Measurements from ENCODE around the gene HEG1. TPM values are rescaled to one million over a fixed set of nuclear protein-coding genes. Genes with fewer than 3 reads are reported as not detected.

HEG1 gene
- total and polyA plus RNA-seq, 2 of the 8 experiments (the other 6 are each of a cell fraction or from before 2014, with no cell fraction given), result 5.3 to 9.7 TPM

DNA sequence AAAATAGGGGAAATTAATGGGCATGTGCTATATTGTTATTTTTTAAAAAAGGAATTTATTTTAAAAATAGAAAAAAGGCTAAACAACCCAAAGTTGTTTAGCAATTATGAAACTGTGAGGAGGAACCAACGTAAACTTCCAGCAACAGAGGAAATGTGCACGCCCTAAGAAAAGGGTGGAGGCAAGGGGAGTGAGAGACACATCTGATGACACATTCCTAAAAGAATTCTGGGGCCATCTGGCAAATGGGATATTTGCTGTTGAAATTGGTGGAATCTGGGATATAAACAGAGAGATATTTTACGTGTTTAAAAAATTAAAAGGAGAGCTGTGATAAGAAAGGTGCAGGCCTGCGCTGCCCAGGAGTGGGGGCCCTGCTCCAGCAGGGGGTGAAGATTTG lies 70.4 kb downstream of the HEG1 start:
- Histone ChIP-seq H4K8ac (ENCODE audit: extremely low read depth, insufficient read depth, low read length) (no peak overlapping the region), H2BK20ac (ENCODE audit: low read length) (no peak overlapping the region), H3K23me2 (ENCODE audit: low read depth, low read length) (no peaks in the 10 kb centered on the region), H2BK15ac (ENCODE audit: low read length) (no peak overlapping the region), H4K20me1 (replicated peaks in 1 of 2; ENCODE audit: control insufficient read depth in 1 of 2, insufficient read depth in 2 of 2, low read length in 2 of 2) (no peaks in the 10 kb centered on the region), H2BK5ac (ENCODE audit: low read depth, low read length) (no peak overlapping the region), H3K9ac (replicated peaks in 1 of 4; ENCODE audit: extremely low read depth in 1 of 4, low read depth in 3 of 4, low read length in 3 of 4) (no peak overlapping the region), H3K23ac (ENCODE audit: insufficient read length) (no peak overlapping the region), H3K4ac (replicated peaks; ENCODE audit: insufficient read length, low read depth, low read length) (no peak overlapping the region), H4K5ac (ENCODE audit: insufficient read length, low read depth, low read length) (no peak overlapping the region), H2BK120ac (replicated peaks; ENCODE audit: low read depth, low read length) (no peak overlapping the region), H4K91ac (replicated peaks; ENCODE audit: insufficient read length, low read length) (no peak overlapping the region), H2BK12ac (ENCODE audit: low read depth, low read length) (no peak overlapping the region), H3K9me3 (ENCODE audit: insufficient read depth in 2 of 2, low read depth in 1 of 2, low read length in 1 of 2) (no peaks in the 10 kb centered on the region), H3K27me3 (replicated peaks in 1 of 4; ENCODE audit: control insufficient read depth in 3 of 4, extremely low read depth in 1 of 4, insufficient read depth in 3 of 4, low read length in 3 of 4) (no peaks in the 10 kb centered on the region), H2AK5ac (ENCODE audit: low read depth, low read length) (no peak overlapping the region), H3K79me2 (ENCODE audit: control insufficient read depth in 1 of 2, insufficient read depth in 2 of 2, low read length in 2 of 2) (no peaks in the 10 kb centered on the region), H3K36me3 (ENCODE audit: control insufficient read depth in 2 of 4, insufficient read depth in 4 of 4, low read length in 3 of 4) (no peaks in the 10 kb centered on the region), H2AFZ (ENCODE audit: low read length) (no peak overlapping the region), H3K27ac (ENCODE audit: low read depth, low read length) (no peak overlapping the region), H3K4me3 (ENCODE audit: extremely low read depth in 1 of 4, insufficient read depth in 2 of 4, low read depth in 3 of 4, low read length in 4 of 4) (no peak overlapping the region), H3K4me2 (ENCODE audit: insufficient read depth in 1 of 2, low read depth in 2 of 2, low read length in 2 of 2) (no peak overlapping the region), H3K18ac (ENCODE audit: extremely low read depth, low read length) (no peak overlapping the region), H3K56ac (replicated peaks; ENCODE audit: insufficient read length, low read depth, low read length) (no peak overlapping the region), H3K14ac (ENCODE audit: insufficient read length) (no peak overlapping the region), H3K79me1 (ENCODE audit: low read depth, low read length) (no peaks in the 10 kb centered on the region), H3K4me1 (replicated peaks in 1 of 4; ENCODE audit: control insufficient read depth in 3 of 4, insufficient read depth in 4 of 4, low read length in 3 of 4) (no peaks in the 10 kb centered on the region; a peak in 1 of 7 replicates)
- 82% methylated on average over 4 of the region's 4 CpGs; no CpG with 5 or more reads in 1 of the 2 experiments for WGBS, 2 experiments (ENCODE audit: extremely low coverage in 1 of 2, insufficient coverage in 1 of 2, insufficient read length in 1 of 2, insufficient replicate concordance in 2 of 2, low coverage in 1 of 2, low lambda C conversion rate in 2 of 2, missing lambda C conversion rate in 1 of 2)
- DNase-seq (ENCODE audit: low read depth in 1 of 2, low spot score in 2 of 2) (no peak), FAIRE-seq (no peak)
- ChIA-PET CTCF (ENCODE audit: partially characterized antibody) (interaction anchor here (0.7 to 1.0 kb wide), 2 partner anchors 10 to 62 kb away, joined by 3 read pairs; no protein-coding TSS in a partner anchor), POLR2A (ENCODE audit: partially characterized antibody) (no interaction called here)
- no peak for TF ChIP-seq PHF8 (conservative IDR thresholded peaks at IDR 0.05; ENCODE audit: low read depth, low read length)
- TF ChIP-seq JUN (IDR thresholded peaks at IDR 0.05; ENCODE audit: low read depth, low read length), result no peak
- TF ChIP-seq KDM4A (IDR thresholded peaks at IDR 0.05; ENCODE audit: low read depth, low read length, severe bottlenecking), result no peak
- no peak for TF ChIP-seq BACH1 (IDR thresholded peaks at IDR 0.05; ENCODE audit: low read length)
- no peak for TF ChIP-seq SAP30 (IDR thresholded peaks at IDR 0.05; ENCODE audit: insufficient read depth, insufficient replicate concordance, low read length)
- no peak for TF ChIP-seq ASH2L (IDR thresholded peaks at IDR 0.05; ENCODE audit: low read length)
- TF ChIP-seq CHD2 (IDR thresholded peaks at IDR 0.05; ENCODE audit: low read length), result no peak
- TF ChIP-seq MAFK (IDR thresholded peaks at IDR 0.05; ENCODE audit: low read depth, low read length), result no peak
- TF ChIP-seq RAD21 (IDR thresholded peaks at IDR 0.05 in 1 of 2, conservative IDR thresholded peaks at IDR 0.05 in 1 of 2; ENCODE audit: low read depth in 2 of 2, low read length in 2 of 2), result no peak
- TF ChIP-seq GTF2F1 (IDR thresholded peaks at IDR 0.05; ENCODE audit: borderline replicate concordance, low read depth, low read length), result no peak
- no peak for TF ChIP-seq EGR1 (IDR thresholded peaks at IDR 0.05; ENCODE audit: borderline replicate concordance, low read depth, low read length)
- no peak for TF ChIP-seq GABPA (IDR thresholded peaks at IDR 0.05; ENCODE audit: borderline replicate concordance, insufficient read depth, low read length)
- TF ChIP-seq NRF1 (IDR thresholded peaks at IDR 0.05; ENCODE audit: low read depth, low read length), result no peak
- TF ChIP-seq, protein P1, sequence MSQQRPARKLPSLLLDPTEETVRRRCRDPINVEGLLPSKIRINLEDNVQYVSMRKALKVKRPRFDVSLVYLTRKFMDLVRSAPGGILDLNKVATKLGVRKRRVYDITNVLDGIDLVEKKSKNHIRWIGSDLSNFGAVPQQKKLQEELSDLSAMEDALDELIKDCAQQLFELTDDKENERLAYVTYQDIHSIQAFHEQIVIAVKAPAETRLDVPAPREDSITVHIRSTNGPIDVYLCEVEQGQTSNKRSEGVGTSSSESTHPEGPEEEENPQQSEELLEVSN (IDR thresholded peaks at IDR 0.05), result no peak

Measured in H1 (cell line).